ENCODE measurements around the gene IL36G. TPM values are rescaled to one million over a fixed set of nuclear protein-coding genes. Genes with fewer than 3 reads are reported as not detected.
A peak's percentile ranks its signal among the peaks of the same experiment; 100 is the strongest.

IL36G gene
- total and polyA plus RNA-seq, 9 of the 15 experiments (the other 6 are each of a cell fraction or from before 2014, with no cell fraction given): not detected

- no peak for DNase-seq (ENCODE audit: extremely low read depth in 1 of 4, low spot score in 3 of 4)
- no peak overlapping the region for H3K4me2 ChIP-seq (ENCODE audit: insufficient read depth, low read length)
- ChIA-PET POLR2A (no interaction called here), CTCF (ENCODE audit: low intra/inter-chr PET ratio) (no interaction called here)
- 26% methylated on average over 6 of the region's 6 CpGs for WGBS (ENCODE audit: insufficient coverage, low coverage, missing lambda C conversion rate)
- intact Hi-C loops (cut with micrococcal nuclease): no loop called here
- no peaks in the 10 kb centered on the region for H3K9me1 ChIP-seq (ENCODE audit: control insufficient read depth, insufficient read depth, low read length)
- no peaks in the 10 kb centered on the region for H3K79me2 ChIP-seq (ENCODE audit: control insufficient read depth, insufficient read depth, low read length)
- H3K27me3 ChIP-seq (ENCODE audit: control insufficient read depth in 2 of 2, insufficient read depth in 2 of 2, low read length in 2 of 2): no peaks in the 10 kb centered on the region
- H3K9ac ChIP-seq (ENCODE audit: insufficient read depth in 1 of 2, low read depth in 2 of 2, low read length in 2 of 2): no peak overlapping the region
- TF ChIP-seq ZNF57 (CRISPR knock-in tag; IDR thresholded peaks at IDR 0.05) (no peak), MED1 (CRISPR knock-in tag; IDR thresholded peaks at IDR 0.05; ENCODE audit: borderline replicate concordance) (no peak), POLR2AphosphoS2 (IDR thresholded peaks at IDR 0.05; ENCODE audit: low read length) (no peak), ZNF589 (CRISPR knock-in tag; IDR thresholded peaks at IDR 0.05; ENCODE audit: low read depth) (no peak), SMARCE1 (IDR thresholded peaks at IDR 0.05) (no peak), ZNF217 (CRISPR knock-in tag; IDR thresholded peaks at IDR 0.05) (no peak), ZNF384 (IDR thresholded peaks at IDR 0.05; ENCODE audit: low read depth, low read length) (no peak), PCBP2 (IDR thresholded peaks at IDR 0.05; ENCODE audit: low read depth, low read length, poor library complexity, severe bottlenecking) (no peak), KAT8 (IDR thresholded peaks at IDR 0.05; ENCODE audit: low read depth) (no peak), ZNF124 (CRISPR knock-in tag; IDR thresholded peaks at IDR 0.05) (no peak), ZNF717 (CRISPR knock-in tag; IDR thresholded peaks at IDR 0.05) (no peak), PTRF (tag; IDR thresholded peaks at IDR 0.05) (no peak), RB1 (IDR thresholded peaks at IDR 0.05; ENCODE audit: low read depth) (no peak), BRCA1 (IDR thresholded peaks at IDR 0.05) (no peak), BRCA1 (CRISPR knock-in tag; IDR thresholded peaks at IDR 0.05) (no peak), ZNF197 (CRISPR knock-in tag; IDR thresholded peaks at IDR 0.05; ENCODE audit: low read depth) (no peak), FOSL1 (tag; conservative IDR thresholded peaks at IDR 0.05) (no peak), REST (IDR thresholded peaks at IDR 0.05; ENCODE audit: borderline replicate concordance) (no peak), REST (CRISPR knock-in tag; IDR thresholded peaks at IDR 0.05; ENCODE audit: low read depth) (no peak)
- peaks cover 10% of the 10 kb centered on the region for H3K9me3 ChIP-seq (replicated peaks; ENCODE audit: control insufficient read depth, insufficient read depth, low read depth, low read length)
- no peak; the same call in 2 of the 3 replicates for ATAC-seq
- no TSS peak for BruUV-seq (replicated peaks)
- no peak overlapping the region for H3K27ac ChIP-seq (ENCODE audit: extremely low read depth, low read depth, low read length)
- H2AFZ ChIP-seq (ENCODE audit: low read depth, low read length): peak overlapping the region; percentile 18; the same call in 1 of the 2 replicates
- no peaks in the 10 kb centered on the region for H4K20me1 ChIP-seq (replicated peaks; ENCODE audit: control insufficient read depth, insufficient read depth, low read length)
- H3K36me3 ChIP-seq (ENCODE audit: control insufficient read depth, insufficient read depth, low read length): no peaks in the 10 kb centered on the region
- FAIRE-seq: no peak
- in situ Hi-C loops (cut with MboI): no loop called here
- H3K4me1 ChIP-seq (replicated peaks in 1 of 2; ENCODE audit: control insufficient read depth in 2 of 2, insufficient read depth in 2 of 2, low read length in 2 of 2): no peaks in the 10 kb centered on the region
- no peak overlapping the region for H3K4me3 ChIP-seq
Measured at GRCh38 chr2:112996635-112997034, 18.8 kb downstream of the IL36G start.

Data from K562 (cell line).